GM12878 (cell line): ENCODE measurements around the gene AKAP14. TPM values are rescaled to one million over a fixed set of nuclear protein-coding genes. Genes with fewer than 3 reads are reported as not detected.

Experiments
- ATAC-seq: fragments of 200-7000 bp; cut with Tn5 transposase; 3 replicates; pipeline ENCODE4 v1.9.1; 2020; ENCODE audit warnings: mild to moderate bottlenecking, moderate library complexity
- BruUV-seq: library from RNA; stranded (reverse); fragments of 400-500 nt; replicated peaks from 2 replicates; lab custom pipeline; 2021; lab: Mats Ljungman, UMichigan
- CTCF ChIA-PET: fragments of 300-600 bp; sonication (Branson Sonifier 250); formaldehyde crosslinking; extraction: SDS; loops from one replicate; lab custom pipeline; 2021; ENCODE audit warnings: inconsistent platforms; lab: Yijun Ruan, JAX
- POLR2A ChIA-PET: fragments of 350-600 bp; formaldehyde crosslinking; extraction: SDS; loops from one replicate; lab custom pipeline; 2021; ENCODE audit warnings: inconsistent platforms; lab: Charles Lee
- RAD21 ChIA-PET: fragments of 300-600 bp; sonication (Branson Sonifier 250); formaldehyde crosslinking; loops from one replicate; lab custom pipeline; 2023; ENCODE audit warnings: antibody characterized with exemption; ENCODE audit not compliant: unreplicated experiment; lab: Charles Lee
- SMC1A ChIA-PET: fragments of 300-600 bp; sonication (Branson Sonifier 250); formaldehyde crosslinking; loops from one replicate; lab custom pipeline; 2023; ENCODE audit not compliant: unreplicated experiment, uncharacterized antibody; lab: Charles Lee
- DNase-seq: peaks from one replicate; pipeline ENCODE4 v3.0.0-alpha.2; 2011; ENCODE audit warnings: low read depth, low spot score
- FAIRE-seq: peaks from 3 replicates; lab custom pipeline; 2011; peaks lifted over from hg19 to GRCh38; lab: Jason Lieb, UNC
- H2AFZ ChIP-seq: 2 replicates; pipeline ENCODE4 v1.6.0; 2011; ENCODE audit warnings: low read depth, low read length, control low read depth; ENCODE audit not compliant: control insufficient read depth
- H3K27ac ChIP-seq: 2 replicates; pipeline ENCODE4 v1.5.1; 2011; ENCODE audit warnings: control low read depth; ENCODE audit not compliant: control insufficient read depth, insufficient read depth
- H3K27me3 ChIP-seq, 2 experiments: replicated peaks in 1 of 2; 2 replicates each; pipeline versions ENCODE4 v1.6.0 to v1.6.1; 2011; ENCODE audit warnings: low read length in 1 of 2; ENCODE audit not compliant: control insufficient read depth in 2 of 2, insufficient read depth in 2 of 2
- H3K36me3 ChIP-seq, 2 experiments: 2 replicates each; pipeline ENCODE4 v1.5.1; 2011; ENCODE audit warnings: low read length in 1 of 2; ENCODE audit not compliant: control insufficient read depth in 2 of 2, insufficient read depth in 2 of 2
- H3K4me1 ChIP-seq: 2 replicates; pipeline ENCODE4 v1.6.1; 2011; ENCODE audit warnings: mild to moderate bottlenecking, low read length, moderate library complexity, mixed read lengths; ENCODE audit not compliant: control insufficient read depth, insufficient read depth
- H3K4me2 ChIP-seq: 2 replicates; pipeline ENCODE4 v1.6.0; 2011; ENCODE audit warnings: control low read depth; ENCODE audit not compliant: control insufficient read depth, insufficient read depth
- H3K4me3 ChIP-seq: fragments of 200-600 bp; sonication (generic); 2 replicates; pipeline ENCODE4 v1.5.1; 2016
- H3K79me2 ChIP-seq: 2 replicates; pipeline ENCODE4 v1.6.0; 2011; ENCODE audit warnings: low read length; ENCODE audit not compliant: control insufficient read depth, insufficient read depth
- H3K9ac ChIP-seq: 2 replicates; pipeline ENCODE4 v1.8.0; 2011; ENCODE audit warnings: low read length, control low read depth, mixed read lengths; ENCODE audit not compliant: control insufficient read depth, insufficient read depth
- H3K9me3 ChIP-seq: replicated peaks from 3 replicates; pipeline ENCODE4 v1.5.1; 2011; ENCODE audit warnings: mild to moderate bottlenecking, low read length; ENCODE audit not compliant: control insufficient read depth, insufficient read depth
- H4K20me1 ChIP-seq: 2 replicates; pipeline ENCODE4 v1.6.0; 2011; ENCODE audit not compliant: control insufficient read depth, insufficient read depth
- E2F4 ChIP-seq: IDR thresholded peaks from 2 replicates; pipeline ENCODE4 v1.6.1; 2012; ENCODE audit warnings: low read depth, low read length, improper control_type of control experiment
- MXI1 ChIP-seq: fragments of 150-350 bp; IDR thresholded peaks from 2 replicates; pipeline ENCODE4 v1.6.1; 2011; ENCODE audit warnings: low read depth, mild to moderate bottlenecking, inconsistent platforms, low read length, improper control_type of control experiment
- POLR2AphosphoS2 ChIP-seq: IDR thresholded peaks from 2 replicates; pipeline ENCODE4 v1.6.1; 2011; ENCODE audit warnings: low read depth, mild to moderate bottlenecking, low read length, improper control_type of control experiment, moderate library complexity
- POU2F2 ChIP-seq: IDR thresholded peaks from 3 replicates; pipeline ENCODE4 v1.6.1; 2011; ENCODE audit warnings: low read depth, mild to moderate bottlenecking, low read length, borderline replicate concordance
- RELA ChIP-seq: fragments of 450-650 bp; IDR thresholded peaks from 2 replicates; pipeline ENCODE4 v1.8.0; 2014; ENCODE audit warnings: borderline replicate concordance; ENCODE audit not compliant: partially characterized antibody
- REST ChIP-seq: IDR thresholded peaks from 2 replicates; pipeline ENCODE4 v1.6.1; 2012; ENCODE audit warnings: mild to moderate bottlenecking, low read depth, low read length
- ZNF24 ChIP-seq: fragments of 450-650 bp; IDR thresholded peaks from 2 replicates; pipeline ENCODE4 v1.6.1; 2017; ENCODE audit warnings: antibody characterized with exemption, mild to moderate bottlenecking
- ZSCAN29 ChIP-seq: fragments of 450-650 bp; IDR thresholded peaks from 2 replicates; pipeline ENCODE4 v1.6.1; 2017; ENCODE audit warnings: mild to moderate bottlenecking, moderate library complexity
- WGBS: methylation state at CpG from one replicate; pipeline ENCODE4 v1.1.6; 2016; ENCODE audit warnings: low lambda C conversion rate; ENCODE audit not compliant: insufficient replicate concordance, insufficient coverage; ENCODE audit errors: missing lambda C conversion rate; 5-methylcytosine and 5-hydroxymethylcytosine counted together
- in situ Hi-C: fragments of 300-500 bp; cut with MboI; formaldehyde crosslinking; loops from 9 replicates; pipeline ENCODE4 v1.14.3; 2018; ENCODE audit warnings: mixed read lengths
- intact Hi-C: fragments of 100-400 bp; cut with micrococcal nuclease; formaldehyde crosslinking; loops from one replicate; pipeline ENCODE4 v1.14.2; 2022; ENCODE audit not compliant: unreplicated experiment
- polyA plus RNA-seq, 11 experiments: library from polyadenylated mRNA; depleted of rRNA in 4 of 11; unstranded in 6 of 11; stranded (reverse) in 5 of 11; fragments of >200 nt; fragmentation: Nextera tagmentation in 4 of 11; fragmentation: Illumina TruSeq in 1 of 11; extraction: Ambion mirVana in 4 of 11; extraction: Trizol in 1 of 11; gene quantifications; 1 replicate in 1 of 11; 2 replicates in 10 of 11; pipeline versions ENCODE4 v1.2.1 to v1.2.3, GENCODE V29; 2011 to 2016; ENCODE audit warnings: inconsistent platforms in 2 of 11, missing spikeins in 2 of 11, low read depth in 1 of 11
- total RNA-seq, 4 experiments: library from RNA; depleted of rRNA in 3 of 4; stranded (reverse); fragments of >200 nt in 3 of 4; fragmentation: Illumina TruSeq in 1 of 4; extraction: Trizol in 1 of 4; gene quantifications; 2 replicates each; pipeline versions ENCODE4 v1.2.1 to v1.2.3, GENCODE V29; 2013 to 2021
- TF ChIP-seq, protein P1 (sequence below): fragments of 450-650 bp; IDR thresholded peaks from 2 replicates; pipeline ENCODE4 v1.6.1; 2018; ENCODE audit warnings: mild to moderate bottlenecking, low read depth, moderate library complexity; ENCODE audit not compliant: partially characterized antibody
- TF ChIP-seq, protein P2 (sequence below): fragments of 450-650 bp; IDR thresholded peaks from 2 replicates; pipeline ENCODE4 v1.6.1; 2017; ENCODE audit warnings: mild to moderate bottlenecking

Gene AKAP14
- total and polyA plus RNA-seq, 10 of the 15 experiments (the other 5 are each of a cell fraction or from before 2014, with no cell fraction given) = not detected

- no peak for TF ChIP-seq REST
- TF ChIP-seq, all 136 proteins: peak for 38
Observed at GRCh38 chrX:119943185-119943988, 47.7 kb downstream of the AKAP14 start, which contains the start of gene NKAP (continued).

- ChIA-PET SMC1A (no interaction called here), POLR2A (no interaction called here), RAD21 (no interaction called here), CTCF (interaction anchor here (1.2 kb wide), 1 partner anchor 12 kb away, joined by 4 read pairs; no protein-coding TSS in a partner anchor)
- no peak for FAIRE-seq
- no peak for DNase-seq
- Histone ChIP-seq H3K4me2 (no peak overlapping the region), H3K27ac (no peak overlapping the region), H3K36me3 (no peaks in the 10 kb centered on the region), H3K4me1 (no peaks in the 10 kb centered on the region), H3K9me3 (no peaks in the 10 kb centered on the region), H3K27me3 (no peaks in the 10 kb centered on the region; a peak in 1 of 4 replicates), H3K4me3 (no peak overlapping the region), H3K9ac (no peak overlapping the region), H4K20me1 (no peaks in the 10 kb centered on the region), H3K79me2 (peaks cover 14% of the 10 kb centered on the region), H2AFZ (no peak overlapping the region)
- ATAC-seq = no peak
- intact Hi-C loops = no loop called here
- in situ Hi-C loops = no loop called here
- 51% methylated on average over 4 of the region's 6 CpGs for WGBS
- BruUV-seq = no TSS peak
- TF ChIP-seq POLR2AphosphoS2 (no peak), E2F4 (no peak), ZSCAN29 (no peak), RELA (no peak), ZNF24 (no peak), MXI1 (no peak), POU2F2 (no peak)
- TF ChIP-seq, protein P1, sequence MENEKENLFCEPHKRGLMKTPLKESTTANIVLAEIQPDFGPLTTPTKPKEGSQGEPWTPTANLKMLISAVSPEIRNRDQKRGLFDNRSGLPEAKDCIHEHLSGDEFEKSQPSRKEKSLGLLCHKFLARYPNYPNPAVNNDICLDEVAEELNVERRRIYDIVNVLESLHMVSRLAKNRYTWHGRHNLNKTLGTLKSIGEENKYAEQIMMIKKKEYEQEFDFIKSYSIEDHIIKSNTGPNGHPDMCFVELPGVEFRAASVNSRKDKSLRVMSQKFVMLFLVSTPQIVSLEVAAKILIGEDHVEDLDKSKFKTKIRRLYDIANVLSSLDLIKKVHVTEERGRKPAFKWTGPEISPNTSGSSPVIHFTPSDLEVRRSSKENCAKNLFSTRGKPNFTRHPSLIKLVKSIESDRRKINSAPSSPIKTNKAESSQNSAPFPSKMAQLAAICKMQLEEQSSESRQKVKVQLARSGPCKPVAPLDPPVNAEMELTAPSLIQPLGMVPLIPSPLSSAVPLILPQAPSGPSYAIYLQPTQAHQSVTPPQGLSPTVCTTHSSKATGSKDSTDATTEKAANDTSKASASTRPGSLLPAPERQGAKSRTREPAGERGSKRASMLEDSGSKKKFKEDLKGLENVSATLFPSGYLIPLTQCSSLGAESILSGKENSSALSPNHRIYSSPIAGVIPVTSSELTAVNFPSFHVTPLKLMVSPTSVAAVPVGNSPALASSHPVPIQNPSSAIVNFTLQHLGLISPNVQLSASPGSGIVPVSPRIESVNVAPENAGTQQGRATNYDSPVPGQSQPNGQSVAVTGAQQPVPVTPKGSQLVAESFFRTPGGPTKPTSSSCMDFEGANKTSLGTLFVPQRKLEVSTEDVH = no peak
- TF ChIP-seq, protein P2, sequence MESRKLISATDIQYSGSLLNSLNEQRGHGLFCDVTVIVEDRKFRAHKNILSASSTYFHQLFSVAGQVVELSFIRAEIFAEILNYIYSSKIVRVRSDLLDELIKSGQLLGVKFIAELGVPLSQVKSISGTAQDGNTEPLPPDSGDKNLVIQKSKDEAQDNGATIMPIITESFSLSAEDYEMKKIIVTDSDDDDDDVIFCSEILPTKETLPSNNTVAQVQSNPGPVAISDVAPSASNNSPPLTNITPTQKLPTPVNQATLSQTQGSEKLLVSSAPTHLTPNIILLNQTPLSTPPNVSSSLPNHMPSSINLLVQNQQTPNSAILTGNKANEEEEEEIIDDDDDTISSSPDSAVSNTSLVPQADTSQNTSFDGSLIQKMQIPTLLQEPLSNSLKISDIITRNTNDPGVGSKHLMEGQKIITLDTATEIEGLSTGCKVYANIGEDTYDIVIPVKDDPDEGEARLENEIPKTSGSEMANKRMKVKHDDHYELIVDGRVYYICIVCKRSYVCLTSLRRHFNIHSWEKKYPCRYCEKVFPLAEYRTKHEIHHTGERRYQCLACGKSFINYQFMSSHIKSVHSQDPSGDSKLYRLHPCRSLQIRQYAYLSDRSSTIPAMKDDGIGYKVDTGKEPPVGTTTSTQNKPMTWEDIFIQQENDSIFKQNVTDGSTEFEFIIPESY = no peak
Observed at GRCh38 chrX:119945481-119945880, 49.8 kb downstream of the AKAP14 start.
